ENCODE results near the gene AJM1. TPM values are rescaled to one million over a fixed set of nuclear protein-coding genes. Genes with fewer than 3 reads are reported as not detected.

The AJM1 gene
- total RNA-seq, 2 donors from 2014 or later = 1.4 to 3.5 TPM

DNA sequence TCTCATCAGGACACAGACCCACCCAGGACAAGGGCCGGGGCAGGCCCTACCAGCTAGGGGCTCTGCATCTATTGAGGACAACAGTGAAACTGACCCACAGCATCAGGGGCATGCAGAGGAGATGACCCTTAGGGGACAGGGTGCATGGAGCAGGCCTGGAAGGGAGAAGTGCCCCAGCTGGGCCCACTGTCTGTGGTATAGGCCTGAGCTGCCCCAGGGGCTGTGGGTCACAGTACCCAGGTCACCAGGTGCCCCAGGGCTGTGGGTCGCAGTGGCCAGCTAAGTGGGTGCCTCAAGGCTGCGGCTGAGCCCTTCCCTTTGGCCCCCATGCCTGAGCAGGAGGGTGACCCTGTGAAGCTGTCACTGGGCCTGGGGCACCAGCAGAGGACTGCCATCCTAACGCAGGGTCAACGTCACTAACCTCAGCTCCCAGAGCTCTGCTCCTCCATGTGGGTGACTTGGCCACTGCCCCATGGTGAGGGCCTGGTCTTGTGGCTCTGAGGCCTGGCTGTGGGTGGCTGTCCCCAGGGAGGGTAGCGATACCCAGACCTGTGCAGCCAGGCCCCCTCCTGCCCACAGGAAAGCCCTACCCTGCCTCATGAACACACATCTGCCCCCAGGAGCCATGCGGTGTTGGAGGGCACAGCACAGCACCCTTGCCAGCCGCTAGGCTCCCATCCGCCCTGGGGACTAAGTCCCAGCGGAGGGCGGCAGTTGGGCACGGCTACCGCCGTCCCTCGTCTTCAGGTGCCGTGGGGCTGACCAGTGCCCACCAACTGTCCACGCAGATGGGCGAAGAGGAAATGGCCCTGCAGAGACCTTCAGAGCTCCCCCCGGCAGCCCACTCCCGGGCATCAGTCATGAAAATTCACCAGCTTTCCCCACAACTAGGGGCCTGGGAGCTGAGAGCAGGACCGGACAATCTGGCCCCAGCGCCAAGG is 18.9 kb downstream of the AJM1 start:
- Histone ChIP-seq H3K36me3 (ENCODE audit: control insufficient read depth, insufficient read depth, low read length) (peaks cover 34% of the 10 kb centered on the region), H3K4me1 (ENCODE audit: control insufficient read depth, insufficient read depth, low read length) (no peaks in the 10 kb centered on the region), H3K9me3 (ENCODE audit: control insufficient read depth, low read length) (no peaks in the 10 kb centered on the region), H3K27ac (ENCODE audit: low read depth, low read length) (peak overlapping the region; percentile 24), H3K4me3 (ENCODE audit: low read length) (no peak overlapping the region), H3K27me3 (ENCODE audit: control insufficient read depth, insufficient read depth, low read length, poor library complexity, severe bottlenecking) (no peaks in the 10 kb centered on the region), H3K9ac (ENCODE audit: extremely low read depth, low read length, poor library complexity, severe bottlenecking) (no peak overlapping the region)
- no peak for TF ChIP-seq CTCF (conservative IDR thresholded peaks at IDR 0.05)
- H3K36me3 Mint-ChIP-seq (ENCODE audit: low read depth) = peaks cover 28% of the 10 kb centered on the region
- WGBS, 2 experiments (ENCODE audit: insufficient coverage in 1 of 2, insufficient read length in 1 of 2) = 95 to 96% methylated on average over 15 to 22 of the region's 22 CpGs
- H3K9me3 Mint-ChIP-seq = no peaks in the 10 kb centered on the region
- no peak overlapping the region for H3K4me3 Mint-ChIP-seq
- H3K27me3 Mint-ChIP-seq (ENCODE audit: insufficient read depth) = no peaks in the 10 kb centered on the region
- H3K27ac Mint-ChIP-seq = no peak overlapping the region
- peak; percentile 44 for DNase-seq
- peaks cover 3% of the 10 kb centered on the region for H3K4me1 Mint-ChIP-seq

- WGBS, 2 experiments (ENCODE audit: insufficient coverage in 1 of 2, insufficient read length in 1 of 2) = 94 to 95% methylated on average over 18 to 26 of the region's 26 CpGs
- H3K27ac Mint-ChIP-seq = no peak overlapping the region
- no peak for TF ChIP-seq CTCF (conservative IDR thresholded peaks at IDR 0.05)
Measured at GRCh38 chr9:136861874-136862457, 19.7 kb downstream of the AJM1 start.

DNA sequence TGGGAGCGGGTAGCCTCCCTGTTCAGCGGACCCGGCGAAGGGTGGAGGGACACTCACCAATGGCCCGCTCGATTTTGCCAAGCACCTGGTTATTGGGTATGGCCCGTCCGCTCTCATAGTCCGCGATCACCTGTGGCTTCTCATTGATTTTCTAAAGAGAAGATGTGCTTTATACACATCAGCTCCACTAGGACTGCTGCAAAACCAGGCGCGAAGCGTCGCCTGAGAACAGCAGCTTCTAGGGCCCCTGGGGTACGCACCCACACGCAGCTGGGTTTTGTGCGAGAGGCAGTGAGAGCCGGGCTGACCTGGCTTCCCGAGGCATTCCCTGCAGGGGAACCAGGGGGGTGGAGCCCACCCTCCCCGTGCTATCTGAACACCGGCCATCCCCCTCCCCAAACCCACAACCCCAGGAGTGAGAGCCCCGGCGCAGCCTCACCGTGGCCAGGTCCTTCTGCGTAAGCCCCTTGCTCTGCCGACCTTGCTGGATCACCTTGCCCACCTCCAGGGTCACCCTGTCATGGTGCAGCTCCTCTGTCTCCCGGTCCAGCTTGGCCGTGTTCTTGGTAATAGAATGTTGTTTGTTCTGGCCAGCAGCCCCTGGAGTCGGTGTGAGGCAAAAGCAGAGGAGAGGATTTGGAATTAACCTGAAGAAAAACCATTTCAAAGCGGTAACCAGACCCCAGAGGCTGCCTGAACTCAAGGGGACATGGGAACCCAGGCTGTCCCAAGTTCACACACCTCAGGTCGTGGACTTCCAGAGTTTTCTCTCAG is 20.8 kb downstream of the AJM1 start:
- Histone ChIP-seq H3K36me3 (ENCODE audit: control insufficient read depth, insufficient read depth, low read length) (peaks cover 34% of the 10 kb centered on the region), H3K9ac (ENCODE audit: extremely low read depth, low read length, poor library complexity, severe bottlenecking) (no peak overlapping the region), H3K27me3 (ENCODE audit: control insufficient read depth, insufficient read depth, low read length, poor library complexity, severe bottlenecking) (no peaks in the 10 kb centered on the region), H3K4me3 (ENCODE audit: low read length) (no peak overlapping the region), H3K4me1 (ENCODE audit: control insufficient read depth, insufficient read depth, low read length) (no peaks in the 10 kb centered on the region), H3K27ac (ENCODE audit: low read depth, low read length) (no peak overlapping the region), H3K9me3 (ENCODE audit: control insufficient read depth, low read length) (peaks cover 12% of the 10 kb centered on the region)
- Mint-ChIP-seq H3K9me3 (peaks cover 12% of the 10 kb centered on the region), H3K36me3 (ENCODE audit: low read depth) (peaks cover 34% of the 10 kb centered on the region), H3K4me3 (no peak overlapping the region), H3K27ac (no peak overlapping the region), H3K27me3 (ENCODE audit: insufficient read depth) (no peaks in the 10 kb centered on the region), H3K4me1 (peaks cover 3% of the 10 kb centered on the region)
- 97 to 98% methylated on average over 19 to 31 of the region's 31 CpGs for WGBS, 2 experiments (ENCODE audit: insufficient coverage in 1 of 2, insufficient read length in 1 of 2)
- TF ChIP-seq CTCF (conservative IDR thresholded peaks at IDR 0.05) = no peak
- DNase-seq = peak; percentile 29

More at GRCh38 chr9:136861874-136862457, 19.7 kb downstream of the AJM1 start:
- Mint-ChIP-seq H3K4me1 (peaks cover 3% of the 10 kb centered on the region), H3K4me3 (no peak overlapping the region), H3K36me3 (ENCODE audit: low read depth) (peaks cover 28% of the 10 kb centered on the region), H3K9me3 (peaks cover 2% of the 10 kb centered on the region), H3K27me3 (ENCODE audit: insufficient read depth) (no peaks in the 10 kb centered on the region)
- Histone ChIP-seq H3K9ac (ENCODE audit: extremely low read depth, low read length, poor library complexity, severe bottlenecking) (no peak overlapping the region), H3K27ac (ENCODE audit: low read depth, low read length) (no peak overlapping the region), H3K36me3 (ENCODE audit: control insufficient read depth, insufficient read depth, low read length) (peaks cover 34% of the 10 kb centered on the region), H3K9me3 (ENCODE audit: control insufficient read depth, low read length) (peaks cover 1% of the 10 kb centered on the region), H3K4me1 (ENCODE audit: control insufficient read depth, insufficient read depth, low read length) (no peaks in the 10 kb centered on the region), H3K4me3 (ENCODE audit: low read length) (no peak overlapping the region), H3K27me3 (ENCODE audit: control insufficient read depth, insufficient read depth, low read length, poor library complexity, severe bottlenecking) (no peaks in the 10 kb centered on the region)
- DNase-seq = peak; percentile 29
